Suppressor macrophage treated with lipopolysaccharide for 1 hour (primary cell): Measurements from ENCODE around the gene OMA1.
"Not testable (repeated sequence)": the region's sequence is repeated elsewhere in the genome, so short reads cannot be mapped to it uniquely, and the experiment has no call there.

Experiments used
- DNase-seq, 3 donors: peaks; one replicate each; pipeline ENCODE4 v3.0.0-alpha.2; 2020 to 2022

The OMA1 gene

GRCh38 chr1:58524353-58524945 lies 22.1 kb downstream of the OMA1 start:
- DNase-seq, result no peak

GRCh38 chr1:58515794-58516401 lies 30.6 kb downstream of the OMA1 start:
- peak; percentile 79 to 88 (median 85) for DNase-seq

- DNase-seq, result no peak
These were observed 32.6 kb downstream of the OMA1 start for GRCh38 chr1:58513956-58514355.

- no peak for DNase-seq
These were observed 37.9 kb downstream of the OMA1 start for GRCh38 chr1:58508629-58509028.

GRCh38 chr1:58505286-58505685 lies 41.2 kb downstream of the OMA1 start:
- DNase-seq, result peak in 1 of 3 donors; percentile 4

GRCh38 chr1:58502519-58502918 lies 44.0 kb downstream of the OMA1 start:
- DNase-seq, result peak in 1 of 3 donors; percentile 28

- no peak for DNase-seq
These were observed 46.5 kb downstream of the OMA1 start for GRCh38 chr1:58500043-58500442.

- peak in 2 of 3 donors; percentile 29 to 39 for DNase-seq
These were observed 49.0 kb downstream of the OMA1 start for GRCh38 chr1:58497499-58497898.

GRCh38 chr1:58496042-58496441 lies 50.5 kb downstream of the OMA1 start:
- DNase-seq, result no peak

GRCh38 chr1:58488914-58489313 lies 57.6 kb downstream of the OMA1 start:
- DNase-seq, result not testable (repeated sequence)

- peak in 1 of 3 donors; percentile 4 for DNase-seq
These were observed 59.5 kb downstream of the OMA1 start for GRCh38 chr1:58487002-58487401.

GRCh38 chr1:58481962-58482361 lies 64.6 kb downstream of the OMA1 start:
- DNase-seq, result no peak

GRCh38 chr1:58480191-58480590 lies 66.3 kb downstream of the OMA1 start:
- DNase-seq, result no peak

- DNase-seq, result no peak
These were observed 69.1 kb downstream of the OMA1 start for GRCh38 chr1:58477390-58477789.

- no peak for DNase-seq
These were observed 70.3 kb downstream of the OMA1 start for GRCh38 chr1:58476179-58476578.

- DNase-seq, result no peak
These were observed 77.0 kb downstream of the OMA1 start for GRCh38 chr1:58469476-58469875.

- no peak for DNase-seq
These were observed 77.5 kb downstream of the OMA1 start for GRCh38 chr1:58469016-58469415.

GRCh38 chr1:58468612-58469011 lies 77.9 kb downstream of the OMA1 start:
- DNase-seq, result no peak

GRCh38 chr1:58466630-58467241 lies 79.8 kb downstream of the OMA1 start:
- no peak for DNase-seq

GRCh38 chr1:58465825-58466629 lies 80.5 kb downstream of the OMA1 start:
- no peak for DNase-seq

GRCh38 chr1:58465176-58465575 lies 81.3 kb downstream of the OMA1 start:
- no peak for DNase-seq

- no peak for DNase-seq
These were observed 86.1 kb downstream of the OMA1 start for GRCh38 chr1:58460469-58460868.

GRCh38 chr1:58459911-58460310 lies 86.6 kb downstream of the OMA1 start:
- DNase-seq, result no peak
